HEK293 (cell line): ENCODE measurements around the gene RXRG.

Source experiments
- CTCF ChIP-seq: fragments of 450-650 bp; formaldehyde crosslinking; IDR thresholded peaks from 2 replicates; pipeline ENCODE4 v1.5.1; 2016; ENCODE audit warnings: missing biosample characterization, missing genetic modification characterization
- GLIS1 ChIP-seq: fragments of 450-650 bp; formaldehyde crosslinking; IDR thresholded peaks from 2 replicates; pipeline ENCODE4 v1.5.1; 2016; ENCODE audit warnings: missing biosample characterization, missing genetic modification characterization
- GLIS2 ChIP-seq: fragments of 450-650 bp; formaldehyde crosslinking; IDR thresholded peaks from 2 replicates; pipeline ENCODE4 v1.5.1; 2016; ENCODE audit warnings: missing biosample characterization, missing genetic modification characterization
- PBX3 ChIP-seq: sonication (generic); formaldehyde crosslinking; IDR thresholded peaks from 2 replicates; pipeline ENCODE4 v1.8.1; 2022; ENCODE audit warnings: mild to moderate bottlenecking, moderate library complexity, missing genetic modification reagents
- RBAK ChIP-seq: fragments of 450-650 bp; formaldehyde crosslinking; IDR thresholded peaks from 2 replicates; pipeline ENCODE4 v1.5.1; 2016; ENCODE audit warnings: missing biosample characterization, missing genetic modification characterization
- TCF7L2 ChIP-seq: IDR thresholded peaks from 2 replicates; pipeline ENCODE4 v1.6.1; 2011; ENCODE audit warnings: low read depth, mild to moderate bottlenecking, inconsistent platforms, low read length, moderate library complexity, borderline replicate concordance
- YY1 ChIP-seq: fragments of 450-650 bp; formaldehyde crosslinking; IDR thresholded peaks from 2 replicates; pipeline ENCODE4 v1.5.1; 2018; ENCODE audit warnings: missing biosample characterization, missing genetic modification characterization
- ZBTB20 ChIP-seq: fragments of 450-650 bp; formaldehyde crosslinking; IDR thresholded peaks from 2 replicates; pipeline ENCODE4 v1.5.1; 2016; ENCODE audit warnings: missing biosample characterization, missing genetic modification characterization
- ZNF449 ChIP-seq: fragments of 450-650 bp; formaldehyde crosslinking; IDR thresholded peaks from 2 replicates; pipeline ENCODE4 v1.5.1; 2017; ENCODE audit warnings: missing biosample characterization, mild to moderate bottlenecking, missing genetic modification characterization, moderate library complexity
- ZNF621 ChIP-seq: fragments of 450-650 bp; formaldehyde crosslinking; IDR thresholded peaks from 2 replicates; pipeline ENCODE4 v1.5.1; 2017; ENCODE audit warnings: missing biosample characterization, missing genetic modification characterization

DNA sequence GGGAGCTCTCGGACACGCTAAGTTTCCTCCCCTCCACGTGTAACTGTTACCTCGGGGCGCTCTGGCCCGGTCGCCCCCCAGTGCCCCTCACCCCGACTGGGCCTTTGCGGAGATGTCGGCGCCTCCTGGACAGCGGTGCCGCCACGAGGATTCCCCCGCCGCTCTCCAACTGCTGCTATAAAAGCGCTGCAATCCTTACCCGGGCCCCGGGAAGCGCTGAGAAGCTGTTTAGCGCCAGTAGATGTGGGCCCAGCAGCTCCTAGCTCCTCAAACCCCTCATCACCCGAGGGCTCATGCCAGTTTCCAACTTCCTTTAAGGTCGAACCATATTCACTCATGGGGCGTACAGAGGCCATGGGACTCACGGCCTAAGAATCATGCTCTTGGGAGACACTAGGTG lies 88.0 kb downstream of the RXRG start:
- TF ChIP-seq CTCF (no peak), TCF7L2 (no peak), GLIS1 (no peak), PBX3 (CRISPR knock-in tag) (no peak), ZBTB20 (tag by site-specific recombination) (no peak), ZNF621 (no peak), YY1 (tag by site-specific recombination) (no peak), GLIS2 (no peak), RBAK (tag by site-specific recombination) (no peak), ZNF449 (tag by site-specific recombination) (no peak)
